HG02678 (cell line): ENCODE results near the gene TYW1.
"Not testable (repeated sequence)": the region's sequence is repeated elsewhere in the genome, so short reads cannot be mapped to it uniquely, and the experiment has no call there.

Source experiments
- ATAC-seq: cut with Tn5 transposase; IDR thresholded peaks from one replicate; pipeline ENCODE4 v1.9.1; 2021; ENCODE audit warnings: mild to moderate bottlenecking, moderate library complexity; ENCODE audit not compliant: unreplicated experiment

TYW1 gene

GRCh38 chr7:67233506-67233905 lies 236.9 kb downstream of the TYW1 start:
- ATAC-seq, result not testable (repeated sequence)

- not testable (repeated sequence) for ATAC-seq
Observed at GRCh38 chr7:67236216-67236615, 239.6 kb downstream of the TYW1 start.

- not testable (repeated sequence) for ATAC-seq
Observed at GRCh38 chr7:67242871-67243270, 246.2 kb downstream of the TYW1 start.

- ATAC-seq, result not testable (repeated sequence)
Observed at GRCh38 chr7:67248364-67248763, 251.7 kb downstream of the TYW1 start.

- no peak for ATAC-seq
Observed at GRCh38 chr7:67251986-67252558, 255.4 kb downstream of the TYW1 start.

DNA sequence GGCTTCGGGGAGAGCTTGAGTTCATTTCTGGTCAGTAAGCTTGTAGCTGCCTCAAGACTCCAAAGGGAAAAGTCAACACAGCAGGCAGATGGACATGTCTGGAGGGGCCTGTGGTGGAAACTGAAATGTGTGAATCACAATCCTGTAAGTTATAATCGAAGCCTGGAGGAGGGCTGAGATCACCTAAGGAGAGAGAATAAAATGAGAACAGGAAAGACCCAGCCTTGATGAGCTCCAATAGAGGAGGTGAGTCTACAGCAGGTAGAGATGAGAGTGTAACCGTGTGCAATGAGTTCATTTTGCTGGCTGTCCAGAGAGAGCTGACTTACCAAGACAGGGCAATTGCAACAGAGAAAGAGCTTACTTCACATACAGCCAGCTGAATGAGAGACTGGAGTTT lies 258.4 kb downstream of the TYW1 start:
- not testable (repeated sequence) for ATAC-seq

GRCh38 chr7:67257779-67258178 lies 261.1 kb downstream of the TYW1 start:
- not testable (repeated sequence) for ATAC-seq

DNA sequence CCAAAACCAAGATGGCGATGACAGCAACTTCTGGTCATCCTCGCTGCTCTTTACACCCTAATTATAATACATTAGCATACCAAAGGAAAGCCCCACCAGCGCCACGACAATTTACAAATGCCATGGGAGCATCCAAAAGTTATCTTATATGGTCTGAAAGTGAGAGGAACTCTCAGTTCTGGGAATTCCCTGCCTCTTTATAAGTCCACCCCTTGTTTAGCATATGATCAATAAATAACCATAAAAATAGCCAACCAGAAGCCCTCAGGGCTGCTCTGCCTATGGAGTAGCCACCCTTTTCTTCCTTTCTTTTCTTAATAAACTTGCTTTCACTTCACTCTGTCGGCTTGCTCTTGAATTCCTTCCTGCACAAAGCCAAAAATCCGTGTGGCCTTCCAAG lies 262.7 kb downstream of the TYW1 start:
- ATAC-seq, result not testable (repeated sequence)

DNA sequence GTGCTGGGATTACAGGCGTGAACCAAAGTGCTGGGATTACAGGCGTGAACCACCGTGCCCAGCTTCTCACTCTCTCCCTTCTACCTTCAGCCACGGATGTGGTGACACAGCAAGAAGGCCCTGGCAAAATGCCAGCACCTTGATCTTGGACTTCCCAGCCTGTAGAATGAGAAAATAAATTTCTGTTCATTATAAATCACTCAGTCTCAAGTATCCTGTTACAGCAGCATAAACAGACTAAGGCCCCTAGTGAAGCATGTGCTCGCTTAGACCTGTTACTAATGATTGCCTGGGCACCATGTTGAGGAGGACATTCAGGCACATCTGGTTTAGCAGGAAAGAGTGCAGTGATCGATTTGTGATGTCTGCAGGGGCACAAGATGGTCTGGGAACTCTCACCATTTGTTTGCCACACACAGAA lies 263.5 kb downstream of the TYW1 start:
- ATAC-seq, result not testable (repeated sequence)

DNA sequence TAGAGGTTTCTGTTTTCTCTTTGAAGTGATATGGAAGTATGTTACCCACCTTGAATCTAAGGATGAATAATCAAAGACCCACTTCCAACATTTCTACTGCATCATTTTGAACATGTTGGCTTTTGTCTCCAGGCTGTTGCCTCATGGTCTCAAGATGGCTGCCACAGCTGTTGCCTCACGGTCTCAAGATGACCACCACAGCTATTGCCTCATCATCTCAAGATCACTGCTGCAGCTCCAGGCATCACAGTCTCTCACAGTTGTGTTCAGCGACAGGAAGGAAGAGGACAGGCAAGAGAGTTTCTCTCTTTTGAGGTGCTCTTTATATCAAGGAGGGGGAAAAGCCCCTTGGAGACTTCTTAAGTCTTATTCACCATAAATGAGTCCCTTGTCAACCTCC lies 267.4 kb downstream of the TYW1 start:
- ATAC-seq, result not testable (repeated sequence)

GRCh38 chr7:67266070-67266469 lies 269.4 kb downstream of the TYW1 start:
- ATAC-seq, result not testable (repeated sequence)

GRCh38 chr7:67267914-67268313 lies 271.3 kb downstream of the TYW1 start:
- no peak for ATAC-seq

DNA sequence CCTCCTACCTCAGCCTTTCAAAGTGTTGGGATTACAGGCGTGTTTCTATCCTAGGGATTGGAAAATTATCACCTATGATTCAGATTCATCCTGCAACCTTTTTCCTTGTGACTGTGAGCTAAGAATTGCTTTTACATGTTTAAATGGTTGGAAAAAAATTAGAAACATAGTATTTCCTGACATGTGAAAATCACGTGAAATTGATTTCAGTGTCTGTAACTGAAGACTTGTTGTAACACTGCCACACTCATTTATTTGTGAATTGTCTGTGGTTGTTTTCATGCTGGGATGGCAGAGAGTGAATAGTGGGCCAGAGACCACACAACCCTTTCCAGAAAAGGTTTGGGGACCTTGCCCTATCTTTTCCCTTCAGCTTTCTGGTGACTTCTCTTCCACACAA lies 273.3 kb downstream of the TYW1 start:
- ATAC-seq, result not testable (repeated sequence)
